Stimulated activated CD8-positive, alpha-beta memory T cell treated with anti-CD3 and anti-CD28 coated beads, Interleukin-15, amount 100 ng/mL, for 48 hours (primary cell): ENCODE measurements around the gene MC5R.
"Not testable (repeated sequence)": the region's sequence is repeated elsewhere in the genome, so short reads cannot be mapped to it uniquely, and the experiment has no call there.

Experiments
- DNase-seq, 2 donors: peaks; one replicate each; pipeline ENCODE4 v3.0.0-alpha.2; 2020; ENCODE audit warnings: low read depth in 2 of 2

Gene MC5R

DNA sequence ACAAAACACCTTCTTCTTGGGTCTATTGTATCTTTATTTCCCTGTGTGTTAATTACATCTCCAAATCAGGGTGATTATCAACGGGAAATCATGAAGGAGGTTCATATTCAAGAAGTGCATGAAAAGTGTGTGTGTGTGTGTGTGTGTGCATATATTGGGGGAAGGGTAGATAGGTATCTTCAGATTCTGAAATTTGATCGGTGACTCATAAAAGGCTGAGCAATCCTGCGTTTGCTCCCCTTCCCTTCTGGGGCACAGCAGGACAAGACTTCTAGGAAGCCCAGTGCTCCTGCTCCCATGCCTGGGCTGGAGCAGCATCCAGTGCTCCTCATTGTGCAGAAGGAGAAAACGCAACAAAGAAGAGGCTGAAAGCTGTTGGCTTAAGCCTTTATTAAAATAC, 25.8 kb downstream of the MC5R start:
- DNase-seq: no peak

GRCh38 chr18:13862898-13863297, 38.9 kb downstream of the MC5R start:
- not testable (repeated sequence) for DNase-seq

GRCh38 chr18:13868501-13869271, 44.7 kb downstream of the MC5R start:
- no peak for DNase-seq

DNA sequence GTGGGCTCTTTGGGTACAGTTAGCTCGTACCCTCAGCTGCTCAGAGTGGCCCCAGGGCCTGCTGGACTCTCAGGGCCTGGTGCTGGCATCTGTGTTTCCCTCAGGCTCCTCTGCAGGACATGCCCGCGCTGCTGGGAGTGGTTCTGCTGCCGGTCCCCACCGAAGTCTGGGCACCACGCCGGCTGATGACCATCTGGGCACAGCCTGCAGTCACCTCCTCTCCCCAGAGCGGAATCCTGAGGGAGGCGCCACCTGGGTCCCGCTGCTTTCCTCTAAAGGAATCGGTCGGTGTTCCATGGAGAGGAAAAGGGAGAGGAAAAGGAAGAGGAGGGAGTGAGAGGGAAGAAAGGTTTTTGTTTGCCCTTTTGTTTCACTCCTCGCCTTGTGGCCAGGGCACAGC, 47.8 kb downstream of the MC5R start:
- no peak for DNase-seq

- DNase-seq: no peak
These were observed 48.4 kb downstream of the MC5R start for GRCh38 chr18:13872373-13872772.

GRCh38 chr18:13872932-13873331, 49.0 kb downstream of the MC5R start:
- no peak for DNase-seq

GRCh38 chr18:13874558-13874957, 50.6 kb downstream of the MC5R start:
- DNase-seq: no peak
